K562 (cell line): ENCODE data around the gene FRYL. TPM values are rescaled to one million over a fixed set of nuclear protein-coding genes. Genes with fewer than 3 reads are reported as not detected.

Source experiments
- ATAC-seq: fragments of 200-7000 bp; cut with Tn5 transposase; 3 replicates; pipeline ENCODE4 v1.9.1; 2020; ENCODE audit warnings: moderate library complexity
- BruUV-seq: library from RNA; stranded (reverse); fragments of 400-500 nt; replicated peaks from 2 replicates; lab custom pipeline; 2021; lab: Mats Ljungman, UMichigan
- CTCF ChIA-PET: fragments of 300-600 bp; formaldehyde crosslinking; extraction: SDS; loops from one replicate; lab custom pipeline; 2021; ENCODE audit warnings: low intra/inter-chr PET ratio; lab: Yijun Ruan, JAX
- POLR2A ChIA-PET: fragments of 300-600, 350-650 bp; sonication (Branson Sonifier 250); formaldehyde crosslinking; extraction: SDS; loops from one replicate; lab custom pipeline; 2021; ENCODE audit warnings: antibody characterized with exemption, inconsistent platforms; lab: Yijun Ruan, JAX
- DNase-seq, 4 experiments: peaks; one replicate each; pipeline versions ENCODE4 v3.0.0 to v3.0.0-alpha.2; 2011 to 2018; ENCODE audit warnings: low spot score in 3 of 4, mixed read lengths in 3 of 4; ENCODE audit errors: extremely low read depth in 1 of 4
- FAIRE-seq: peaks from 2 replicates; lab custom pipeline; 2011; peaks lifted over from hg19 to GRCh38; lab: Jason Lieb, UNC
- H2AFZ ChIP-seq: 2 replicates; pipeline ENCODE4 v1.6.0; 2011; ENCODE audit warnings: low read depth, low read length, control low read depth, inconsistent platforms
- H3K27ac ChIP-seq: fragments of 200-600 bp; 3 replicates; pipeline ENCODE4 v1.8.0; 2011; ENCODE audit warnings: low read depth, mild to moderate bottlenecking, control low read depth, inconsistent platforms, low read length, moderate library complexity, mixed read lengths; ENCODE audit errors: extremely low read depth
- H3K27me3 ChIP-seq, 2 experiments: fragments of 300-600 bp in 1 of 2; 2 replicates in 1 of 2; 3 replicates in 1 of 2; pipeline versions ENCODE4 v1.6.0 to v1.8.0; 2011; ENCODE audit warnings: inconsistent platforms in 2 of 2, low read length in 2 of 2, mild to moderate bottlenecking in 1 of 2, mixed read lengths in 1 of 2, moderate library complexity in 1 of 2; ENCODE audit not compliant: control insufficient read depth in 2 of 2, insufficient read depth in 2 of 2
- H3K36me3 ChIP-seq: fragments of 300-600 bp; 3 replicates; pipeline ENCODE4 v1.8.0; 2011; ENCODE audit warnings: mild to moderate bottlenecking, low read length, inconsistent platforms; ENCODE audit not compliant: control insufficient read depth, insufficient read depth
- H3K4me1 ChIP-seq, 2 experiments: fragments of 200-600 bp in 1 of 2; replicated peaks in 1 of 2; 2 replicates in 1 of 2; 3 replicates in 1 of 2; pipeline versions ENCODE4 v1.5.1 to v1.8.0; 2011; ENCODE audit warnings: inconsistent platforms in 2 of 2, low read length in 2 of 2, mild to moderate bottlenecking in 1 of 2, mixed read lengths in 1 of 2, moderate library complexity in 1 of 2; ENCODE audit not compliant: control insufficient read depth in 2 of 2, insufficient read depth in 2 of 2
- H3K4me2 ChIP-seq: 2 replicates; pipeline ENCODE4 v1.6.1; 2011; ENCODE audit warnings: low read length, control low read depth, inconsistent platforms, mixed read lengths; ENCODE audit not compliant: insufficient read depth
- H3K4me3 ChIP-seq: fragments of 200-600 bp; sonication (generic), shearing (Covaris generic); 2 replicates; pipeline ENCODE4 v1.5.1; 2016; ENCODE audit warnings: control low read depth, inconsistent platforms
- H3K79me2 ChIP-seq: fragments of 200-600 bp; 3 replicates; pipeline ENCODE4 v1.8.0; 2011; ENCODE audit warnings: low read length, inconsistent platforms; ENCODE audit not compliant: control insufficient read depth, insufficient read depth
- H3K9ac ChIP-seq, 2 experiments: 2 replicates each; pipeline versions ENCODE4 v1.6.0 to v1.6.1; 2011; ENCODE audit warnings: low read depth in 2 of 2, low read length in 2 of 2, control low read depth in 1 of 2, inconsistent platforms in 1 of 2, mild to moderate bottlenecking in 1 of 2, mixed read lengths in 1 of 2; ENCODE audit not compliant: insufficient read depth in 1 of 2
- H3K9me1 ChIP-seq: one replicate; pipeline ENCODE4 v1.6.0; 2011; ENCODE audit warnings: inconsistent platforms, mild to moderate bottlenecking, low read length, moderate library complexity; ENCODE audit not compliant: control insufficient read depth, insufficient read depth
- H3K9me3 ChIP-seq: replicated peaks from 2 replicates; pipeline ENCODE4 v1.5.1; 2011; ENCODE audit warnings: low read depth, low read length, inconsistent platforms; ENCODE audit not compliant: control insufficient read depth, insufficient read depth
- H4K20me1 ChIP-seq: replicated peaks from 2 replicates; pipeline ENCODE4 v1.6.1; 2011; ENCODE audit warnings: low read length, inconsistent platforms, mixed read lengths; ENCODE audit not compliant: control insufficient read depth, insufficient read depth
- CTBP1 ChIP-seq: fragments of 450-650 bp; IDR thresholded peaks from 2 replicates; pipeline ENCODE4 v1.6.1; 2016; ENCODE audit warnings: borderline replicate concordance
- PTRF ChIP-seq: fragments of 450-650 bp; IDR thresholded peaks from 2 replicates; pipeline ENCODE4 v1.6.1; 2016; ENCODE audit warnings: mild to moderate bottlenecking, missing genetic modification characterization, missing compliant biosample characterization
- SPI1 ChIP-seq: IDR thresholded peaks from 2 replicates; pipeline ENCODE4 v1.6.1; 2011; ENCODE audit warnings: low read depth, low read length, control low read depth, borderline replicate concordance
- ZMIZ1 ChIP-seq, 2 experiments: fragments of 150-350 bp in 1 of 2; IDR thresholded peaks; 2 replicates each; pipeline ENCODE4 v1.6.1; 2012 to 2016; ENCODE audit warnings: low read depth in 2 of 2, low read length in 2 of 2, mild to moderate bottlenecking in 1 of 2, moderate library complexity in 1 of 2
- WGBS: fragments of 100-300 bp; shearing (Covaris generic); methylation state at CpG from one replicate; pipeline ENCODE4 v1.1.6; 2016; ENCODE audit warnings: low coverage, mixed read lengths; ENCODE audit not compliant: insufficient coverage; ENCODE audit errors: missing lambda C conversion rate; 5-methylcytosine and 5-hydroxymethylcytosine counted together
- in situ Hi-C: fragments of 300-500 bp; cut with MboI; formaldehyde crosslinking; loops from 4 replicates; pipeline ENCODE4 v1.15.0; 2018; ENCODE audit warnings: inconsistent platforms, mixed read lengths
- intact Hi-C: fragments of 100-400 bp; cut with micrococcal nuclease; formaldehyde crosslinking; loops from 2 replicates; pipeline ENCODE4 v1.14.2; 2022
- polyA plus RNA-seq, 8 experiments: library from polyadenylated mRNA; depleted of rRNA in 4 of 8; stranded (reverse) in 5 of 8; unstranded in 3 of 8; fragments of >200 nt; fragmentation: Nextera tagmentation in 2 of 8; fragmentation: Illumina TruSeq in 1 of 8; extraction: Ambion mirVana in 2 of 8; extraction: Trizol in 1 of 8; gene quantifications; 2 replicates each; pipeline versions ENCODE4 v1.2.1 to v1.2.3, GENCODE V29; 2011 to 2014; ENCODE audit warnings: inconsistent platforms in 1 of 8, missing spikeins in 1 of 8
- total RNA-seq, 7 experiments: library from RNA; depleted of rRNA in 6 of 7; stranded (reverse); fragments of >200 nt in 6 of 7; fragmentation: Illumina TruSeq in 2 of 7; extraction: Trizol in 2 of 7; gene quantifications; 2 replicates each; pipeline versions ENCODE4 v1.2.1 to v1.2.3, GENCODE V29; 2011 to 2021; ENCODE audit warnings: low replicate concordance in 1 of 7
- TF ChIP-seq, protein P1 (sequence below): sonication (generic); IDR thresholded peaks from 2 replicates; pipeline ENCODE4 v1.6.1; 2016
- TF ChIP-seq, protein P2 (sequence below): fragments of 450-650 bp; IDR thresholded peaks from 2 replicates; pipeline ENCODE4 v1.6.1; 2017; ENCODE audit warnings: mild to moderate bottlenecking, moderate library complexity

The FRYL gene
- total and polyA plus RNA-seq, 9 of the 15 experiments (the other 6 are each of a cell fraction or from before 2014, with no cell fraction given), result 7.2 to 34.9 (median 15.9) TPM

GRCh38 chr4:48668254-48669017 is 111.6 kb downstream of the FRYL start:
- H3K4me3 ChIP-seq, result no peak overlapping the region
- DNase-seq (no peak), FAIRE-seq (no peak), ATAC-seq (0 out of 3 replicates have a peak, but pooled peaks have one; percentile 38)
- H3K9ac ChIP-seq, result no peak overlapping the region
- WGBS, result 72% methylated on average over 4 of the region's 4 CpGs
- no peaks in the 10 kb centered on the region for H4K20me1 ChIP-seq
- intact Hi-C loops, result no loop called here
- no TSS peak for BruUV-seq
- peaks cover 8% of the 10 kb centered on the region for H3K79me2 ChIP-seq
- peaks cover 0 to 3% of the 10 kb centered on the region in 2 experiments; a peak in 2 of 5 replicates for H3K4me1 ChIP-seq
- ChIA-PET CTCF (no interaction called here), POLR2A (interaction anchor here (0.9 to 1.9 kb wide), 2 partner anchors 13 to 80 kb away, joined by 3 to 4 read pairs; no protein-coding TSS in a partner anchor)
- no peak overlapping the region for H3K27ac ChIP-seq
- no peaks in the 10 kb centered on the region for H3K9me1 ChIP-seq
- in situ Hi-C loops, result no loop called here
- no peaks in the 10 kb centered on the region for H3K9me3 ChIP-seq
- H3K36me3 ChIP-seq, result no peaks in the 10 kb centered on the region; the same call in 2 of the 3 replicates
- H3K4me2 ChIP-seq, result no peak overlapping the region
- no peaks in the 10 kb centered on the region for H3K27me3 ChIP-seq
- H2AFZ ChIP-seq, result no peak overlapping the region
- TF ChIP-seq, protein P1, sequence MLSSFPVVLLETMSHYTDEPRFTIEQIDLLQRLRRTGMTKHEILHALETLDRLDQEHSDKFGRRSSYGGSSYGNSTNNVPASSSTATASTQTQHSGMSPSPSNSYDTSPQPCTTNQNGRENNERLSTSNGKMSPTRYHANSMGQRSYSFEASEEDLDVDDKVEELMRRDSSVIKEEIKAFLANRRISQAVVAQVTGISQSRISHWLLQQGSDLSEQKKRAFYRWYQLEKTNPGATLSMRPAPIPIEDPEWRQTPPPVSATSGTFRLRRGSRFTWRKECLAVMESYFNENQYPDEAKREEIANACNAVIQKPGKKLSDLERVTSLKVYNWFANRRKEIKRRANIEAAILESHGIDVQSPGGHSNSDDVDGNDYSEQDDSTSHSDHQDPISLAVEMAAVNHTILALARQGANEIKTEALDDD, result peak; percentile 40; the same call in 1 of the 2 replicates
- TF ChIP-seq, protein P2, sequence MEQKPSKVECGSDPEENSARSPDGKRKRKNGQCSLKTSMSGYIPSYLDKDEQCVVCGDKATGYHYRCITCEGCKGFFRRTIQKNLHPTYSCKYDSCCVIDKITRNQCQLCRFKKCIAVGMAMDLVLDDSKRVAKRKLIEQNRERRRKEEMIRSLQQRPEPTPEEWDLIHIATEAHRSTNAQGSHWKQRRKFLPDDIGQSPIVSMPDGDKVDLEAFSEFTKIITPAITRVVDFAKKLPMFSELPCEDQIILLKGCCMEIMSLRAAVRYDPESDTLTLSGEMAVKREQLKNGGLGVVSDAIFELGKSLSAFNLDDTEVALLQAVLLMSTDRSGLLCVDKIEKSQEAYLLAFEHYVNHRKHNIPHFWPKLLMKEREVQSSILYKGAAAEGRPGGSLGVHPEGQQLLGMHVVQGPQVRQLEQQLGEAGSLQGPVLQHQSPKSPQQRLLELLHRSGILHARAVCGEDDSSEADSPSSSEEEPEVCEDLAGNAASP, result no peak
- no peak for TF ChIP-seq SPI1
- TF ChIP-seq PTRF (tag), result no peak
- TF ChIP-seq ZMIZ1 (IDR thresholded peaks at IDR 0.05; ENCODE audit: low read depth in 2 of 2, low read length in 2 of 2), result no peak
- TF ChIP-seq CTBP1, result no peak
